Suprapubic skin (tissue), 4 donors: ENCODE measurements around the gene ANTXR1. TPM values are rescaled to one million over a fixed set of nuclear protein-coding genes. Genes with fewer than 3 reads are reported as not detected.

Experiments
- DNase-seq, 2 donors: peaks; one replicate each; pipeline ENCODE4 v3.0.0-alpha.2; 2019; ENCODE audit warnings: low spot score in 2 of 2
- H3K27ac ChIP-seq: fragments of 200-600 bp; sonication (generic); one replicate; pipeline ENCODE4 v1.5.1; 2019
- H3K27me3 ChIP-seq: fragments of 200-600 bp; sonication (generic); one replicate; pipeline ENCODE4 v1.5.1; 2019
- H3K36me3 ChIP-seq: fragments of 200-600 bp; sonication (generic); one replicate; pipeline ENCODE4 v1.5.1; 2019
- H3K4me1 ChIP-seq: fragments of 200-600 bp; sonication (generic); one replicate; pipeline ENCODE4 v1.5.1; 2019
- H3K4me3 ChIP-seq: fragments of 200-600 bp; sonication (generic); one replicate; pipeline ENCODE4 v1.5.1; 2019; ENCODE audit warnings: mild to moderate bottlenecking
- H3K9me3 ChIP-seq: fragments of 200-600 bp; sonication (generic); one replicate; pipeline ENCODE4 v1.5.1; 2019
- EP300 ChIP-seq: sonication (generic); formaldehyde crosslinking; IDR thresholded peaks from one replicate; pipeline ENCODE4 v1.6.1; 2017; ENCODE audit warnings: antibody characterized with exemption
- POLR2A ChIP-seq, 2 donors: fragments of 450-650 bp; IDR thresholded peaks; one replicate each; pipeline ENCODE4 v1.6.1; 2017; ENCODE audit warnings: antibody characterized with exemption in 2 of 2, mild to moderate bottlenecking in 2 of 2, moderate library complexity in 2 of 2
- POLR2AphosphoS5 ChIP-seq, 3 donors: sonication (generic); formaldehyde crosslinking; IDR thresholded peaks; one replicate each; pipeline ENCODE4 v1.6.1; 2017; ENCODE audit warnings: antibody characterized with exemption in 3 of 3
- WGBS: methylation state at CpG from one replicate; pipeline ENCODE4 v1.1.5; 2018; 5-methylcytosine and 5-hydroxymethylcytosine counted together
- total RNA-seq, 4 donors: library from RNA; depleted of rRNA; stranded (reverse); fragments of >200 nt; gene quantifications; one replicate each; pipeline ENCODE4 v1.1.0, GENCODE V29; 2016
- TF ChIP-seq, protein P1 (sequence below), 2 donors: fragments of 200-600 bp in 1 of 2; fragments of 450-650 bp in 1 of 2; sonication (generic) in 1 of 2; IDR thresholded peaks; one replicate each; pipeline ENCODE4 v1.5.1; 2016 to 2019; ENCODE audit warnings: antibody characterized with exemption in 2 of 2, mild to moderate bottlenecking in 1 of 2, moderate library complexity in 1 of 2

ANTXR1 gene
- total RNA-seq, 4 donors from 2014 or later, result 35.5 to 111 (median 66.6) TPM

DNA sequence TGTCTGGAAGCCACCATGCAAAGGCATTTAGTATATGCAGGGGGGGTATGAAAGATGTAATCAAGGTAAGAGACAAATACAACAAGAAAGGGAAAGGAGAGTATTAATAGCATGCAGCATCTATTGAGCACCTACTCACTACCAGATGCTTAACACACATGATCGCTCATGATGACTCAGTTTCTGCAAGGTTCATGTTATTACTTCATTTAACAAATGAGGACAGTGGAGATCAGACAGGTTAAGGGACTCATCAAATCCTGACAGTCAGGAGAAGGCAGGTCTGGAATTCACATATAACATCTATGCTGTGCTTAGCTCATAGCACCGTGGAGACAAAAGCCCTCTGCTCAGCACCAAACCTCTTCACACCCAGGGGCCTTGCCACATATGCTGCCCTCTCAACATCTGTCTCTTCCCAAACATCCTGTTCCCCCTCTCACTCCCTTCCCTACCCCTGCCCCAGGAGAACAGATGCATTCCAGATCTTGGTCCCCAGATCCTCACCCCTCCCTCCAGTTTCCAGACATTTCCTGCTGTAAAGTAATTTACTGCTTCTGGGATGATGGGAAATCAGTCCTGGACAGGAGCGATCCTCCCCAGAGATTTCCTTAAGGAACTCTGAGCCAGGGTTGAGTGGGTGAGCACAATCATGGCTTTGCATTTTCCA lies 155.3 kb downstream of the ANTXR1 start:
- DNase-seq, result no peak
- Histone ChIP-seq H3K27ac (no peak overlapping the region), H3K4me1 (peaks cover 62% of the 10 kb centered on the region), H3K4me3 (no peak overlapping the region), H3K27me3 (no peaks in the 10 kb centered on the region), H3K9me3 (no peaks in the 10 kb centered on the region), H3K36me3 (no peaks in the 10 kb centered on the region)
- TF ChIP-seq, protein P1, sequence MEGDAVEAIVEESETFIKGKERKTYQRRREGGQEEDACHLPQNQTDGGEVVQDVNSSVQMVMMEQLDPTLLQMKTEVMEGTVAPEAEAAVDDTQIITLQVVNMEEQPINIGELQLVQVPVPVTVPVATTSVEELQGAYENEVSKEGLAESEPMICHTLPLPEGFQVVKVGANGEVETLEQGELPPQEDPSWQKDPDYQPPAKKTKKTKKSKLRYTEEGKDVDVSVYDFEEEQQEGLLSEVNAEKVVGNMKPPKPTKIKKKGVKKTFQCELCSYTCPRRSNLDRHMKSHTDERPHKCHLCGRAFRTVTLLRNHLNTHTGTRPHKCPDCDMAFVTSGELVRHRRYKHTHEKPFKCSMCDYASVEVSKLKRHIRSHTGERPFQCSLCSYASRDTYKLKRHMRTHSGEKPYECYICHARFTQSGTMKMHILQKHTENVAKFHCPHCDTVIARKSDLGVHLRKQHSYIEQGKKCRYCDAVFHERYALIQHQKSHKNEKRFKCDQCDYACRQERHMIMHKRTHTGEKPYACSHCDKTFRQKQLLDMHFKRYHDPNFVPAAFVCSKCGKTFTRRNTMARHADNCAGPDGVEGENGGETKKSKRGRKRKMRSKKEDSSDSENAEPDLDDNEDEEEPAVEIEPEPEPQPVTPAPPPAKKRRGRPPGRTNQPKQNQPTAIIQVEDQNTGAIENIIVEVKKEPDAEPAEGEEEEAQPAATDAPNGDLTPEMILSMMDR (IDR thresholded peaks at IDR 0.05), result no peak
- no peak for TF ChIP-seq POLR2AphosphoS5 (IDR thresholded peaks at IDR 0.05)
- no peak for TF ChIP-seq POLR2A (IDR thresholded peaks at IDR 0.05)
- no peak for TF ChIP-seq EP300
- 83% methylated on average over 3 of the region's 3 CpGs for WGBS

DNA sequence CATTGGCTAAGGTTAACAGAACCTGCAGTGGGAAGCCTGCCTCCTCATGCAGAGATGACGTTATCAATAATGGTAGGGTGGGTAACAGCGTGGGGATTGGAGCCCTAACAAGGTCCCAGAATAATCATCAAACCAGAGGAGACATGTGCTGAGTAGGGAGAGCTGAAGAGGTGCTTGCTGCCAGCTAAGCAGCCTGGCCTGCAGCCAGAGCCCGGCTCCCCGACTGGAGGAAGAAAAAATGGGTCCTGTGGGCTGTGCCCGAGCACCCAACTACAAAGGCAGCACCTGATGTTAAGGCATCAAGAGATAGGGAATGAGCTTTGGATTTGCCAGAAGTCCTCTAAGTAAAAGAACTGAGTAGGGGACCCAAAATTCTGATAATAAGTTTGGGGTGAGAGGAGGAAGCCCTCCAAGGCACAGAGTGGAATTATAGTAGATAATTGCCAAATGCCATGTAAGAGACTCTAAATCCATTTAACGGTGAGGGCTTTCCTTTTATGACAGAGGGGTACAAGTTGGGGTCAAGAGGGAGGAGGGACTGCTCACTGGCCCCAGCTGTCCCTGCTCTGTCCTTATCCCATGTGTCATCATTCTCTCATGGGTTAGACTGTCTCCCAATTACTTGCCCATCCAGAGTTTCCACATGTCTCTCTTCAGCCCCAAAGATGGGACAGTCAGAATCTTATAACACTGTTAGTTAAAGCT lies 156.1 kb downstream of the ANTXR1 start:
- Histone ChIP-seq H3K9me3 (no peaks in the 10 kb centered on the region), H3K27ac (no peak overlapping the region), H3K4me1 (peaks cover 53% of the 10 kb centered on the region), H3K36me3 (no peaks in the 10 kb centered on the region), H3K4me3 (no peak overlapping the region), H3K27me3 (no peaks in the 10 kb centered on the region)
- DNase-seq, result no peak
- no peak for TF ChIP-seq EP300
- WGBS, result 52% methylated on average over 6 of the region's 6 CpGs

DNA sequence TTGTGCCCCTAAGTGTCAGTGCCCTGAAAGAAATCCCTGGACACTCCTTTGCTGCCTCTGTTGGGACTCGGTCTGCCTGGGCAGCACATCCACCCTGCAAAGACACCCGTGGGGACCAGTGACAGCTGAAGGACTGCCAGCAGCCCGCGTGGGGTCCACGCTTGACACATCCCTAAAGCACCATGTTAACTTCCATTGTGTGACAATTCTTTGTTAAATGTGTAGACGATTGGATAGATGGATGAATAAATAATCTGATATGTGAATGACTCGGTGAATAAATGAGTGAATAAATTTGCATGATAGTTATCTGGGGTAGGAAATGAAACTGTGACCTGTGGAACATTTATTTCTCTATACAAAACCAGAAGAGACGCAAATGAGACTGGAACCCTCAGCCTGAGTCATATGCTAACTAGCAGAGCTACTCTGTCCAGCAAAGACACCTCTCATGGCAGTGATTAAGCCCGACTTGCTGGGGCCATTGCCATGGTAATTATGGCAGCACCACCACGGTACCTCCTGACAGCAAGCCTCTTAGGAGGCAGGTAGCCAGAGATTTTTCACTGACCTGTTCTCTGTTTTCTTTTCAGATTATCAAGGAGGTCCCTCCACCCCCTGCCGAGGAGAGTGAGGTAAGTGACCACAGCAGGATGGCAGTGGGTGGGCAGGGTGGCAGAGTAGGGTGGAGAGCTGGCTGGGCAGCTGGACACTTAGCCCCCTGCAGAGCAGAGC lies 156.8 kb downstream of the ANTXR1 start:
- WGBS, result 77% methylated on average over 11 of the region's 11 CpGs
- H3K27ac ChIP-seq, result peak overlapping the region; percentile 11
- DNase-seq, result no peak
- no peaks in the 10 kb centered on the region for H3K27me3 ChIP-seq
- H3K4me3 ChIP-seq, result no peak overlapping the region
- no peaks in the 10 kb centered on the region for H3K36me3 ChIP-seq
- TF ChIP-seq EP300, result no peak
- TF ChIP-seq POLR2AphosphoS5 (IDR thresholded peaks at IDR 0.05), result no peak
- TF ChIP-seq, protein P1 (IDR thresholded peaks at IDR 0.05), result no peak
- no peaks in the 10 kb centered on the region for H3K9me3 ChIP-seq
- H3K4me1 ChIP-seq, result peaks cover 47% of the 10 kb centered on the region

DNA sequence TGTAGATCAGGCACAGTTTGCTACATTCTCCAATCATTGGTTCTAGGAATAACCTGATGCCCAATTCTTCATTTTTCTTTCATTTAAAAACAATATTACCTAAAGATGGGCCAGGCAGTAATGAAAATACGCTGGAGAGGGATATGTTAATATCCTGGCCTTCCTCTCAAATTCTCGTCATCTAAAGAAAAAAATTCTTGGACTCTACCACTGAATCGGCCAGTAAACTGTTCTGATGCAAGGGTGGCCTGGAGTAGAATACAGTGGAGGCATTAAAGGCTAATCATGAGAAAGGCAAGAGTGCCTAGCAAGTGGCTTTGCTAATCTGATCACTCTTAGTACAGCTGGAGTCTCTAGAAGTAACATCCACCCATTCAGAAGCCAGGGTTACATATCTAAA lies 157.7 kb downstream of the ANTXR1 start:
- no peaks in the 10 kb centered on the region for H3K27me3 ChIP-seq
- TF ChIP-seq, protein P1 (IDR thresholded peaks at IDR 0.05), result no peak
- TF ChIP-seq POLR2A (IDR thresholded peaks at IDR 0.05), result no peak
- no peak for TF ChIP-seq EP300
- no peak for TF ChIP-seq POLR2AphosphoS5 (IDR thresholded peaks at IDR 0.05)
- DNase-seq, result no peak
- H3K27ac ChIP-seq, result no peak overlapping the region
- no peaks in the 10 kb centered on the region for H3K36me3 ChIP-seq
- no peaks in the 10 kb centered on the region for H3K9me3 ChIP-seq
- no peak overlapping the region for H3K4me3 ChIP-seq
- 51% methylated on average over 3 of the region's 3 CpGs for WGBS
- peaks cover 45% of the 10 kb centered on the region for H3K4me1 ChIP-seq

DNA sequence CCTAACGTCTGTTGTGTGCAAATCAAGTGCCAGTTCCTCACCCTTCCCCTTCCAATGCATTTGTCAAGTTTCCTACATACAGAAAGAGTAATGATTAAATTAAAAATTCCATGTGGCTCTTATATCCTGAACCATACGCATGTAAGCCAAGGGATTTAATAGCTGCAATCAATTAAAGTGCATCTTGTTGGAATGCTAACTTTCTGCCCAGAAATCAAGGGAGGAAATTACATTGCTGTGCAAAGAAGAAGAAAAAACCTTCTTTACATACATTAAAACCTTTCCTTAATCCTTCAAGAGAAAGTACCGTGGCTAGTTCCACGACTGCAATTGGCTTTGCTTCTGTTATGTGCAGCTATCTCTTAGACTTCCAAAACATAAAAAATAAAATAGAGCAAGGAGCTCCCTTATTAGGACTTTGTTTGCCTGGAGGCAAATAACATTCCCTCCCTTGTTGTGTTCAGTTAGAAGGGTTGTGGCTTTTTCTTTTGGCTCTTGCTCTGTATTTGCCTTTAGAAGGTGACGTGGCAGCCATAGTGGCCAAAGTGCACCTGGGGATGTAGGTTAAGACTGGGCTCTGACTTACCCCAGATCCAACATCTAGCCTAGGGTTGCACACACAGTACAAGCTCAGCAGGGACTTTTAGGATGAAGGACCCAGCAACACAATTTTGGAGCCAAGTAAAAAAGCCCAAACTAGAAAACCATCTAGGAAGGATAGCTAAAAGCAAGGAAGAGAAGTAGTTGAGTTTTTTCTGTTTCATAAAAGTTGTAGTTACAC lies 158.3 kb downstream of the ANTXR1 start:
- peaks cover 45% of the 10 kb centered on the region for H3K4me1 ChIP-seq

More for the DNA sequence above, 158.3 kb downstream of the ANTXR1 start:
- Histone ChIP-seq H3K27ac (no peak overlapping the region), H3K4me3 (no peak overlapping the region), H3K27me3 (no peaks in the 10 kb centered on the region), H3K36me3 (no peaks in the 10 kb centered on the region), H3K9me3 (no peaks in the 10 kb centered on the region)
- DNase-seq, result no peak
- 29% methylated on average over 5 of the region's 5 CpGs for WGBS
- no peak for TF ChIP-seq POLR2AphosphoS5 (IDR thresholded peaks at IDR 0.05)
- no peak for TF ChIP-seq POLR2A (IDR thresholded peaks at IDR 0.05)
- TF ChIP-seq, protein P1 (IDR thresholded peaks at IDR 0.05), result no peak
- TF ChIP-seq EP300, result no peak
